NCI-H2029 (cell line): ENCODE data around the gene PLPPR2.
"Not testable (repeated sequence)": the region's sequence is repeated elsewhere in the genome, so short reads cannot be mapped to it uniquely, and the experiment has no call there.

Experiments used
- DNase-seq: peaks from one replicate; lab custom pipeline; 2025; lab: John Stamatoyannopoulos, UW

The PLPPR2 gene

DNA sequence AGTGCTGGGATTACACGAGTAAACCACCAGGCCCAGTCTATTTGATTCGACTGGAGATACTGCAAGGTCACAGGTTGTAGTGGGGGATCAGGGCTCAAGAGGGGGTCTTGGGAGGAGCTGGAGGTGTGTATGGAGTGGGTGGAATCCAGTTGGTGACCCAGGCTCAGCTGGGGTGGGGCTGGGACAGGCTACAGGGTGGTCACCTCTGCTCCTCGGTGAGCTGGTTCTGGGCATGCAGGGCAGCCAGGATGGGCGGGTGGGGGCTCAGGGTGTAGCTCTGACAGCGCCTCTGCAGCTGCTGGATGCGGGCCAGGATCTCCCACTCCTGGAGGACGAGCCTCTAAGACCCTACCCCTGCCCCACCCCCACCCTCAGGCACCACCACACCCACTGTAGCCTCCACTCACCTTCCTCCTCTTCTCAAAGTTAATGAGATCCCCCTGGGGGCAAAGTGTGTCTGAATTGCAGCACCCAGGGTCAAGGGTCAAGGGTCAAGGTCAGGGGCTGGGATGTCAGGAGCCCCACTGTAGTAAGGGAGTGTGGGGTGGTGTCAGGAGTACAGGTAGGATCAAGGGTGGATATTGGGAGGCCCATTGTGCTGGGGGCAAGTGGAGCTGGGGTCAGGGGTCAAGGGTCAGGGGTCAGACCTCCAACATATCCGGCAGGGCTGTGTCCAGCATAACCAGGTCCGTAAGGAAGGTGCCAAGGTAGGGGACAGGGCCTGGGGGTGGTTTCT is 46.7 kb downstream of the PLPPR2 start:
- no peak for DNase-seq

GRCh38 chr19:11404588-11405222 is 49.5 kb downstream of the PLPPR2 start:
- DNase-seq, result no peak

DNA sequence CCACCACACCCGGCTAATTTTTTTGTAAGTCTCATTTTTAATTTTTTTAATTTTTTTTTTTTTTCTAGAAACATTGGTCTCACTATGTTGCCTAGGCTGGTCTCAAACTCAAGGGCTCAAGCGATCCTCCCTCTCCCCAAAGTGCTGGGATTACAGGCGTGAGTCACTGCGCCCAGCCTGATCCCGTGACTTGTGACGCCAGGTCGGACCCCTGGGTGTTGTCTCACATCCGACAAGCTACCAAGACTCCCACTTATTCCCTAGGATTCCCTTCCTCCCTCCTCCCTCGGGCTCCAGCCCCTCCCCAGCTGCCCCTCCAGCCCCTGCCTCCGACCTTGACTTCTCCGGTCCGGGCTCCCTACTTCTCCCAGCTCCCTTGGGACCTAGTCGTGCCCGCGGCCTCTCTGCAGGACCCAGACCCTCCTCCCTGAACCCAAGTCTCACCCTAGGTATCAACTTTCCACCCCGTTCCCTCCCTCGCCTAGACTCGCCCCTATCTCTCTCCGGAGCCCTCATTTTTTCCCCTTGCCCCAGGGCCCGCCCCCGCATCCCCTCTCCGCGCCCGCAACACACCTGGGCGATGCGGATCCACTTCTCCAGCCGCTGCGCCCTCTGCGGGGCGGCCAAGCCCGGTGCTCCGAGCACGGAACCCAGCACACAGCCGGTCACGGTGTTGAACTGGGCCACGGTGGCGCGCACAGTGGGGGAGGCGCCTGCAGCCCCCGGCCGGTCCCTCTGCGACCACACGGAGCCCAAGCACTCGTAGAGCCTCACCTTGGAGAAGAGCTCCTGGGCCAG is 50.8 kb downstream of the PLPPR2 start:
- no peak for DNase-seq

DNA sequence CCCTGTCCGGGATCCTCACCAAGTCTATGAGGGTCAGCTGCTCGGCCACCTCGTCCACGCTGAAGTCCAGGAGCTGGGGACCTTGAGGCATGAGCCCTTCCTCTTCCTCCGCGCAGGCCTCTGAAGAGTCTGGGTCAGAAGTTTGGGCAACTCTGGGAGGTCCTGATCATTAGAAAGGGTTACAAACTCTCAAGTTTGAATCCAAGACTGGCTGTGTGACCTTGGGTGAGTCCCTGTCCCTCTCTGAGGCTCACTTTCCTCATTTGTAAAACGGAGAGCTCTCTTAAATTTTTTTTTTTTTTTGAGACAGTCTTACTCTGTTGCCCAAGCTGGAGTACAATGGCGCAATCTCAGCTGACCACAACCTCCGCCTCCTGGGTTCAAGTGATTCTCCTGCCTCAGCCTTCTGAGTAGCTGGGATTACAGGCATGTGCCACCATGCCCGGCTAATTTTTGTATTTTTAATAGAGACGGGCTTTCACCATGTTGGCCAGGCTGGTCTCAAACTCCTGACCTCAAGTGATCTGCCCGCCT is 51.5 kb downstream of the PLPPR2 start:
- DNase-seq, result not testable (repeated sequence)

GRCh38 chr19:11408591-11408990 is 53.4 kb downstream of the PLPPR2 start:
- DNase-seq, result no peak

- no peak for DNase-seq
Measured at GRCh38 chr19:11410682-11411081, 55.5 kb downstream of the PLPPR2 start.

DNA sequence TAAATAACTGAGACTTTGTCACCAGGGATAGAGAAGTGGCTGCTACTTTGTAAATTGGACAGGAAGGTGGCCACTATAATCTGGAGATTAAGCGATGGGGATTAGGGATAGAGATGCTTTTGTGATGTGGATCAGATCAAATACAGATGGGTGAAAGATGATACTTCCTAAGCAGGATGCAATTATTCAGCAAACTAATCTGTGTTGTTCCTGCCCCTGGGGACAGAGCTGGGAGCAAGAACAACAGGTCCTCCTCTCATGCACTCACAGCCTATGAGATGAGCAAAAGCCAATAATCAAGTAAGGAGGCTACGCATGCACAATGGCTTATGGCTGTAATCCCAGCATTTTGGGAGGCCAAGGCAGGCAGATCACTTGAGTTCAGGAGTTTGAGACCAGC is 59.3 kb downstream of the PLPPR2 start:
- no peak for DNase-seq
